ENCODE measurements around the gene STAU1.
"Not testable (repeated sequence)": the region's sequence is repeated elsewhere in the genome, so short reads cannot be mapped to it uniquely, and the experiment has no call there.

The STAU1 gene

DNA sequence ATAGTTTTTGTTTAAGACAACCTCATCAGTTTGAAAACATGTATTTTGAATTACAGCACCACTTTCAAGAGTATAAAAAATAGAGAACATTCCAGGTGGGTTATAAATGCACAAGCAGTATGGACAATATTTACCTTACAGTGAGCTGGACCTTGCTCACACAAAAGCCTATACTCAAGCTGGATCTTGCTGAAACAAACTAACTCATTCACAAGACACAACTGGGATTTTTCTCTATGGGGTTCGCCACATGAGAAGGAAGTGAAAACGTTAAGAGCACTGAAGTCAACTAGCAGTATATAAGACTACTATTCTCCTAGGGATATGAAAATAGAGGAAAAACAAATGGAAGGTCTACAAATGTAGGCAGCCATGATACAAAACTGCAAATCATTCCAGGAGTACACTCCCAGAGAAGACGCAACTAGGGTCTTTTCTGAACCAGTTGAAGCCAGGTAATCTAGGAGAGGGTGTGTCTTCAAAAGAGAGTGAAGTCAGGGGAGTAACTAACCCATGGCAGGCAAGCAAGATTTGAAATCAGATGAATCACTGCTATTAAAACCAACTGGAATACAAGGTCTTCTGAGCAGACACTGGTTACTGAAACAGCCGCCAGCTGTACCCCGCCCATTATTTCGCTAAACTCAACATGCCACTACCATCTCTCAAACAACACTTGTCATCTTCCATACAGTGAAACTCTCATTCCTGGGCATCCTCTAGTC is 26.5 kb downstream of the STAU1 start:
- DNase-seq: no peak

DNA sequence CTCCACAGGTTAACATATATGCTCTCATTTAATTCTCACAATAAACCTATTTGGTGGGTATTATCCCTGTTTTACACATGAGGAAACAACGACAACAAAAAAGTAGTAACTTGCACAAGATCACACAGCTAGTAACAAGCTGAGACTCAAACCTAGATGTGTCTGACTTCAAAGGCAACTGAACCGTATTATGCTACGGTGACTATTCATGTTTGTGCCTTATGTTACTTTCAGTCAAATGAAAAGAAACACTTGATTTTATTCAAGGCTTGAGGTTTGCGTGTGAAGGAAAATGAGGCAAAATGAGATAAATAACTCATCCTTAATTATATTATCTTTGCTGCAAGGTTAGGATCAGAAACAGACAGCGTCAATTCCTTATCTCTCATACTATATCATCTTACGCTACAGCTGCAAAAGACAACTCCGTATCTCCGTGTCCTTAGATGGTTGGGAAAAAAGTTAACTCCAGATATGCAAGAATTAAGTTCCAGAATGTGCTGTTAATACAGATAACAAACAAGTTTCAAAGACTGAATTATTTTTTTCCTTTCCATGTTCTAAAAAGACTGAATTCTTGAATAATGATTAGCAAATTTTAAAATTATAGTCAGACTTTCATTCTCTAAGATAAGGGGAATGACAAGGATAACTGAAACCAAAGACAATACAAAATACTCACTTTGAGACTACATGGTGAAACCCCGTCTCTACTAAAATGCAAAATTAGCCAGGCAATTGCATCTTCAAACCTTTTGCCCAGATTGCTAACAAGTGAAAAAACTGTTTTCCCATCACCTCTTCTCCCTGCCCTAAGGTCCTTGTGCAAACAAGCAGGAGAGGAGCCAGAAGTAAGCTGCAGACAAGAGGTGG is 27.8 kb downstream of the STAU1 start:
- no peak for DNase-seq

DNA sequence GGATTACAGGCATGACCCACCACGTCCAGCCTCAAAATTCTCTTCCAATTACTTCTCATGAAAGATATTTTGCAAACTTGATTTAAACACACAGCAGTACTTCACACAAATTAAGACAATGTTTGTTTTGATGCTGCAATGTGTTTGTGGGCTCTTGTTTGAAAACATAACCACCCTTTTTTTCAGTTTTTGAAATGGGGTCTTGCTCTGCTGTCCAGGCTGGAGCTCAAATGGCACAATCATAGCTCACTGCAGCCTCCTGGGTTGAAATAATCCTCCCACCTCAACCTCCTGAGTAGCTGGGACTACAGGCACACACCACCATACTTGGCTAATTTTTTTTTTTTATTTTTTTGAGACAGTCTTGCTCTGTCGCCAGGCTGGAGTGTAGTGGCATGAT is 31.0 kb downstream of the STAU1 start:
- no peak for DNase-seq

DNA sequence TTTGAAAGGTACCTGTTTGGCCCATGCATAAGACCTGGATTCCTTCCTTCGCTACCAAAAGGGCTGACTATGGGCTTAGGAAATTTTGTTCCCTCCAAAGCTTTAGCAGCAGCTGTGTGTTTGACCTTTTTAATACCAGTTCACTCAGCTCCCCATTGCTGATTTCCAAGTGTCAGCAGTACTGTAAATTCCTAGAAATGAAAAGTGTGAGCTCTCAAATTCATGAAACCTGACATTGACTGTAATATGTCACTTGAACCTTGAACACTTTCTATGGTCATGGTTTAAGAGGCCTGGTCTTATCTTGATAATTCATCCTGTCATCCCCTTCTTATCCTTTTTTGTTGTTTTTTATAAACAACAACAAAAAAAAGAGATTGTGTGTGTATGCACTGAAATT is 31.7 kb downstream of the STAU1 start:
- DNase-seq: no peak

DNA sequence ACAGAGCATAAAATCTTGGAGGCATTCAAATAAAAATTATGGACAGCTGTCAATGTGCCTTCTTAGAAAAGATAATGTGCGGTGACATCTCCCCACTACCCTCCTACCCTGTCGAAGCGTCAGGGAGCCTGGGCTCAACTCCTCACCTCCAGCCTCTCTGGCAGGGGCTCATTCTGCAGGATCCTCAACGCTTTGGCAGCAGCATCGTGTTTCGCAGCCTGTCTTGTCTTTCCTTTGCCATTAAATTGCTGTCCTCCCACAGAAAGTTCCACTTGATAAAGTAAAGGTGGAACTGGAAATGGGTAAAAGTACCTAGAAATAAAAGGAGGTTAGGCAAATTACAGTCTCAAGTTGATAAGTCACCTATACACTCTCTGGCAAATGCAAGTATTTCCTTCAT is 36.7 kb downstream of the STAU1 start:
- DNase-seq: no peak

DNA sequence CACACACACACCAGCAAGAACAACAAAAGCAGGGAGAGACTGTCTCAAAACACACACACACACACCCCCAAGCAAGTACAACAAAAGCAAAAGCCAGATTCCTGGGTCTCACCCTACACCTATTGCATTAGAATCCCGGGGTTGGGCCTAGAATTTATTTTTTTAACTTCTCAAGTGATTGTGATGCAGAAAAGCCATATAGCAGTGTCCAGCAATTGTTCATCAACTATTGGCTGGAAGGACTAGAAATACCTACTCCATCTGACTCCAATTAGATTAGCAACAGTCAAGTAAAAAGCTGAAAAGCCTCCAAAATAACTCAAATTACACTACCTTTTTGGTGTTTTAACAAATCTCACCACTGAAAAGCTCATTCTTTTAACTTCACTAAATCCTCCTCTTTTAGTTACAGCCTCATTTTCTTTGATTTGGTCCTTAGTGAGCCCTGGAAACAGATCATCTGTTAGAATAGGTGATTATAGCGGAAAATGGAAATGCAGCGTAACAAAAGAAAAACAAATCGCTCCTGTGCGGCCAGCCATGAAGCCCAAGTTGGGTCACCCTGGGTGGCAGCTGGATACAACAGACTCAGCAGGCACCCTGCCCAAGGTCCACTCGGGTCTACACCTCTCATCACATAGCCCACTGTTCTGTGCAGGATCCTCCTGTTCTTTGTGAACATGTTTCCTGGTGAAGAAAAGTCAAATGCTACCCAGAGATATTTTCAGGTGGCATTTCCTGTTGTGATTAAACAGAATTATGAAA is 38.7 kb downstream of the STAU1 start:
- no peak for DNase-seq

DNA sequence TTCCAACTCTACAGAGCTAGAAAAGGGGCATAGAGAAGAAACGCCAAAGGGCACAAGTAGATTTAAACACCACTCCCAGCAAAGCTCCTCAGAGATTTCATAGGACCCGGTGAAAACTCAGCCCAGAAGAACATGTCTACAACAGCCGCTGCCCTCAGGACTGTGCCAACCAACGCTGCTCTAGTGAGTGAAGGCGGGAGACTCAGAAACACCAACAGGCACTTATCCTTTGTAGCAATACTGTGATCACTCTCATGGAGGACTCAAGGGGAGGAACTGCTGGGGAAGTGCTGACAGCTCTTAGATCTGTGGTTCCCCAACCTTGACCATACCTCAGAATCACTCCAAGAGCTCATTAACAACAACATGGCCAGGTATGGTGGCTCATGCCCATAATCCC is 39.5 kb downstream of the STAU1 start:
- no peak for DNase-seq

DNA sequence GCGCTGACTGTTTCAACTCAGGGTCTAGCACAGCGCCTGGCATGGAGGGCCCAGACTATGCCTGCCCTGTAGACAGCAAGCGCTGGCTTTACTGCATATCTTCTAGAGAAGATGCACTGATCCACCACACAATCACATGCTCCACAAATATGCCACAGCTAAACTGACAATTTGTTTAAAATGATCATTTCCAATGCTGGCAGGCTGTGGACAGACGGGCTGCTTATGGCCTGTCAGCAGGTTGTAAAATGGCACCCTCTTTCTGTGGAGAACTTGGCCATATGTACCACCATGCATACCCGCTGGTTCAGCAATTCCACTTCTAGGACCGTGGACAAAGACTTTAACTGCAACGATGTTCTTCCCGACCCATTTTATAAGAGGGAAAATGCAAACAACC is 40.8 kb downstream of the STAU1 start:
- no peak for DNase-seq

DNA sequence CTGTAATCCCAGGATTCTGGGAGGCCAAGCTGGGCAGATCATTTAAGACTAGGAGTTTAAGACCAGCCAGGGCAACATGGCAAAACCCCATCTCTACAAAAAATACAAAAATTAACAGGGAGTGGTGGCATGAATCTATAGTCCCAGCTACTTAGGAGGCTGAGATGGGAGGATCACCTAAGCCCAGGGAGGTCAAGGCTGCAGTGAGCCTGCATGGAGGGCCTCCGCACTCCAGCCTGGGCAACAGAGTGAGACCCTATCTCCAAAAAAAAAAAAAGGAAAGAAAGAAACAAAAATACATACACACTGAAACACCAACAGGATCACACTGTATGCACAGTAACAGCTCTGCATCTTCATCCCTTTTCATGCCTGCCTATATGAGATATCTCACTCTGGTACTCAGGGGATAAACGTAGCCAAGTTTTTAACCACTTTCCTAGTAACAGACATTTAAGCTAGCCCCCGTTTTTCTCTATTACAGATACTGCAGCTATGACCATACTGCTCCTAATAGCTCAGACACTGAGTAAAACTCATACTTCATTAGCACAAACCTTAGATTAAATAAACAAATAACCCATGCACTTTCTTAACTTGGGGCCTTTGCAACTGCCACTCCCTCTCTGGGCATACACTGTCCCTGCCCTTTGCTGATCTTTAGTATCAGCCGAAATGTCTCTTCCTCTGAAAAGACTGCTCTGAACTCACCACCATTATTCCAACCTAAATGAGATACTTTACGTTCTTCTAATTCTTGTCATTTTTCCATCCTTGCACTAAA is 41.5 kb downstream of the STAU1 start:
- no peak for DNase-seq

DNA sequence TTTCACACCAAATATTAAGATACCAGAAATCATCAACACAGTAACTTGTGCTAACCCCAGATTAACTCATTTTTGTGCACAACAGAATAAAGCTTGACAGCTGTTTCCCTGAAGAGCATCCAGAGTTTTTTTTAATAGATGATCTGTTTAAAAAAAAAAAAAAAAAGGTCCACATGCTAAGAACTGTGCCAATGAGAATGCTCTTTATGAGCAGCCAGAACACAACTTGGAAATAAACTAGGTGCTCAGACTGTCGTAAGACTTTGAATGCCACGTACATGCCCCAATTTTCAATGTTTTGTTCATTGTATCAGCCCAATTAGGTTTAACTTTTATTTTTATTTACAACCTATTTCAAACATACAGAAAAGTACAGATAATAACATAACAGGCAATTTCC is 47.3 kb downstream of the STAU1 start:
- DNase-seq: no peak

DNA sequence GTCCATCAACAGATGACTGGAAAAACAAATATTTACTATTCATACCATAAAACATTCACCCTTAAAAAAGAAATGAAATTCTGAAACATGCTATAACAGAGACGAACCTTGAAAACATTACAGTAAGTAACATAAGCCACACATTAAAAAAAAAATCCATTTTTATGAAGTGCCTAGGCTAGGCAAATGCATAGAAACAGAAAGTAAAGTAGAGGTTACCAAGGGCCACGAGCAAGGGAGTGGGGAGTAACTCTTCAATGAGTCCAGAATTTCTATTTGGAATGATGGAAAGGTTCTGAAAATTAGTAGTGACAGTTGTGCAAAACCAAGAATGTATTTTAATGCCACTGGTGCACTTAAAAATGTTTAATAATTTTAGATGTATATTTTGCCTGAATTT is 47.7 kb downstream of the STAU1 start:
- no peak for DNase-seq

DNA sequence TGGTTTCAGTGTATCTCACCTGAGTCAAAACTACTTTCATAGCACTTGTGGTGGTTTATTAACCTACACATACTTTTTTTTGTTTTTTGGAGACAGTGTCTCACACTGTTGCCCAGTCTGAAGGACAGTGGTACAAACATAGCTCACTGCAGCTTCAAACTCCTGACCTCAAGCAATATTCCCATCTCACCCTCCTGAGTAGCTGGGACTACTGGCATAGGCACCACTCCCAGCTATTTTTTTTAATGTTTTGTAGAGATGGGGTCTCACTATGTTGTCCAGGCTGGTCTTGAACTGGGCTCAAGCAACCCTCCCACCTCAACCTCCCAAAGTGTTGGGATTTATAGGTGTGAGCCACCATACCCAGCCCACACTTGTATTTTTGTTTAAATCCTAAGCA is 49.7 kb downstream of the STAU1 start:
- no peak for DNase-seq

DNA sequence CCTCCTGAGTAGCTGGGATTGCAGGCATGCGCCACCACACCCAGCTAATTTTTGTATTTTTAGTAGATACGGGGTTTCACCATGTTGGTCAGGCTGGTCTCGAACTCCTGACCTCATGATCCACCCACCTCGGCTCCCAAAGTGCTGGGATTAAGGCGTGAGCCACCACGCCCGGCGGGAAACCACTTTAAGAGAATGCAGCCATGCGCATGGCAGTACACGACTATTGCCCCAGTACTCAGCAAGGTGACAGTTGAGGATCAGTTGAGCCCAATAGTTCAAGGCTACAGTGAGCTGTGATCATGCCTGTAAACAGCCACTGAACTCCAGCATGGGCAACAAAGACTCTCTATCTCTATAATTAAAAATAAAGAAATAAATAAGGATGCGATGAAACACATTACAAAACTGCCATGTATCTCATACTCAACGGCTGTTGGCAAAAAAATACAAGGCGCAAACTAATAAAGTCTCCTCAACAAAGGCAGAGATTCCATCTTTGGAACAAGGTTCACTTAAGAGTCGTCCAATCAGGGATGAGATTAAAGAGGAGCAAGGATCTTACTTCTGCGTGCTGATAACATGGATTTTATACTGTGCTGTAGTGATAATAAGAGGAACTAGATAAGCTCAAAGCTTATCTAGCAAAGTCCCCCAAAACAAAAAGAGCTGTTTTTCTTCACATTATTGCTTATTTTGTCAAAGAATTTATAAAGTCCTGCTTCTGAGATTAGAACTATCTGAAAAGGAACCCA is 51.1 kb downstream of the STAU1 start:
- no peak for DNase-seq

DNA sequence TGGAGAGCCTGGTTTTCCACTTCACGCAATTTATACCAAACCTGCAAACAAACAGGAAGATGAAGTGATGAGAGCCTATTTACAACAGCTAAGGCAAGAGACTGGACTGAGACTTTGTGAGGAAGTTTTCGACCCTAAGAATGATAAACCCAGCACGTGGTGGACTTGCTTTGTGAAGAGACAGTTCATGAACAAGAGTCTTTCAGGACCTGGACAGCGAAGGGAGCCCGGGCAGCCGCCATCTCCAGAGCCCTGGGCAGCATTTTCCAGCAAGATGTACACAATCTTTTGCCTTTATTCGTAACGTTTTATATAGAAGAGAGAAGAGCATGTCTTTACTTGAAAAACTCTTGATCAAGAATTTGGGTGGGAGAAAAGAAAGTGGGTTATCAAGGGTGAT is 53.3 kb downstream of the STAU1 start:
- DNase-seq: not testable (repeated sequence)

DNA sequence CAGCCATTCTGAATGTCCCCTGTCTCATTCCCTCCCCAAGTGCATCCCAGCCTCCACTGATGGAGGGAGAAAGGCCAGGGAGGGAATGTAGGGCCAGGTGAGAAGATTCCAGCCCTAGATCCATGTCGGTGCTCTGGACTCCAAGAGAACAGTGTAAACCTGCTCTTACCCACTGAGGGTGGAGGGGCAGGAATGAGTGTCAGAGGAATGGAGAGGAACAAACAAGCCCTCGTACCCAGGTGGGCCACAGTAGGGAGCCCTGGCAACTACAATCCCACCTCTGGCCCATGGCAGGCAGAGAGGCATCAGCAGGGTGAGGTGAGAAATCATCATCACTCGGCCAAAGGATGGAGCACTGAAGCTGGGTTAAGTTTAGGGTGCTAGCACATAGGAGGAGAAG is 54.6 kb downstream of the STAU1 start:
- DNase-seq: no peak

DNA sequence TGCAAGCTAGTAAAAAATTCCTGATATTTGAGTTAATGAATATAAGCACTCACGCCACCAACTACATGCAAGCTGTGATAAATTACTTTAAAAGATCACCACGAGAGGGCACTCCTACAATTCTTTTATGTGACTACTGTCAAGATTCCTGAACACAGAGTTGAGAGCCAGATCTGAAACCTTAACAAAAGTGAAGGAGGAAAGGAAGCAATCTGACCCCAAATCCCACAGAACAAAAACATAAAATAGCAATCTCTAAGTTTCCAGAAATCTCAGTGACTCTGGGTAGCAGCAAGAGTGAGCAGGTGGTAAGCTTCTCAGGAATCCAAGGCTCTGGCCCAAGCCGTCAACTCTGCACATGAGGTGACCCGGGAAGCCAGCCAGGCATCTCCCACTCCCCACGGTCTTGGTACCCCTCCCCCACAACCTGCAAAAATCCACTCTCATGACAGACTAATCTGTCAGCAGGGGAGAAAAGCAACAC is 55.1 kb downstream of the STAU1 start:
- DNase-seq: no peak

DNA sequence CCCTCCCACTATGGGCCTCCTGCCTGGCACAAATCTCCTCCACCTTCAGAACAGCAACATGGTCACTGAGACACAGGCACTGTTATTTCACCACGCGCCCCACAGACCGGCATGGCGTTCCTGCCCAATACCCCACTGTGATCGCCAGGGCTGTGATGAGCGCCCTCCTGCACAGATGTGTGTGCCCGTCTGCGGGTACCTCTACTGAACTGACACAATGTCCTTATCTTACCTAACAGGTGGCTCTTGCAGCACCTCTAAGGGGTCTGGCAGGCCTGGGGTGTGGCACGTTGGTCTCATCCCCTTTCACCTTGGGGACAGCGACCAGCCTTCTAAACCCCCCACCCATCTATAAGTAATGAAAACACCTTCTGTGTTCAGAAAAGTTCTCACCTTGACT is 64.2 kb downstream of the STAU1 start:
- no peak for DNase-seq

DNA sequence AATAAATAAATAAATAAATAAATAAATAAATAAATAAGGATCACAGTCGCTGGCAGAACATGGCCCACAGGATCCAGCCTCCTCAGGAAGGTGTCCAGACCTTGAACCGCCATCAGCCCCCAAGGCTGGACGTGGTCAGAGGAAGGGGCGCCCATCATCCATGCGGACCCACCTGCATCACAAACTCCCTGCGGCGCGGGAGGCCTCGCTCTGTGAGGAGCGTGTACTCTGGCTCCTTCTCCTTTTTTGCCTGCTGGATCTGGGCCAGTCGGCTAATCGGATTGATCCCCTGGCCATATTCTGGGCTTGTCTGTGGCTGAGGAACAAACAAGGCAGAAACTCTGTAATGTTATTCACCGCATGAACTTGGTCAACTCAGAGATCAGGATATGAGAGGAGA is 65.2 kb downstream of the STAU1 start:
- DNase-seq: no peak

DNA sequence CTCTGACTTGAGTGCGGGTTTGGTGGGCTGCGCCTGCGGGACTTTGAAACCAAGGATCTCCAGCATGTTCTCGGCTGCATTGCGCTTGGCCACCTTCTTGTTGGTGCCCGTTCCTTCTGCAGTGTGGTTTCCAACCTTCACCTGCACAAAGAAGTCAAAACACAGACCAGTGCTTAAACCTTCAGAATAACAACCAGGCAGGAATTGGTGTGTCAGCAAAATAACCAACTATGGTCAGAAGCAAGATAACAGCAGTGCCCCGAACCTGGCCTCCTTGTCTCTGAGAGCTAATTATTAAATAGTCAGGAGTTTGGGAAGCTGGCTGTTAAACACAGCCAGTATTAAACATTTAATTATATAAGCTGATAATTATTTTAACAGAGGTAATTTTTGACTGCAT is 68.1 kb downstream of the STAU1 start:
- DNase-seq: no peak

DNA sequence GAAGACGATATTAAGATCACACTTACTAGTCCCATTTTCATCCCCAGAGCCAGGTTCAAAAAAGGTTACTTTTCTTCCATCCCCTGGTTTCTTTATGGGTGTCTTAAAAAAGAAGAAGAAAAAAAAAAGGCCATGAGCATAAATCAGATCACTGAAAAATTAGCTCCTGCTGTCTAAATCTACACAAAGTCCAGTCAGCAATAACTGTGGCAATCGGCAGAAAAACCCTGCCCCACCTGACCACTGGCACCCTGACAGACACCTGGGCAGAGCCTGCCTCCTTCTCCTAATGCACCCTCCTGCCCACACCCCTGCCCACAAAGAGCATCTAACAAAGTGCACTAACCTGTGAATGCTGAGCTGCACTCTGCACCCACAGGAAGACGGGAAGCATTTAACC is 69.8 kb downstream of the STAU1 start:
- no peak for DNase-seq

DNA sequence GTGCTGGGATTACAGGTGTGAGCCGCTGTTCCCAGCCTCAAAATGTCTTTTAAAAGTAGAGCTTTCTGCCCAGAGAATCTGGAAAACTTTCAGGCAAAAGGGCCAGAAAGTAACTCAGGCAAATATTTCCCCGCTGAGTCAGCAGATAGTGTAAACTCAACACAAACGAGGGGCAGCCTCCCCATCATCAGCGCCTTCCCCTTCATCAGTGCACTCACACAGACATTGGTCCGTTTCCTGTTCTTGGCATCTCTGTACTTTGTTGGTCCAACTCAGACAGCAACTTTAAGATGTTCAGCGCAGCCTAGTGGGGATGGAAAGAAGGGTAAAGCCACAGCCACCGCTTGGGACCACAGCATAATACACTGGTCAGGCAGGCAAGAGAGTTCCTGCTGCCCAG is 72.6 kb downstream of the STAU1 start:
- no peak for DNase-seq

Data from NCI-H1105 (cell line).